NCI-H2081 treated with DMSO at 0.1 percent for 48 hours (cell line): Measurements from ENCODE around the gene XCL1.
A peak's percentile ranks its signal among the peaks of the same experiment; 100 is the strongest.
"Not testable (repeated sequence)": the region's sequence is repeated elsewhere in the genome, so short reads cannot be mapped to it uniquely, and the experiment has no call there.

Experiments used
- DNase-seq: peaks from one replicate; lab custom pipeline; 2025; lab: John Stamatoyannopoulos, UW

The XCL1 gene

GRCh38 chr1:168567568-168567967, 8.8 kb upstream of the XCL1 start:
- no peak for DNase-seq

- DNase-seq, result no peak
Observed at GRCh38 chr1:168568346-168568745, 8.1 kb upstream of the XCL1 start.

GRCh38 chr1:168570652-168571051, 5.8 kb upstream of the XCL1 start:
- no peak for DNase-seq

GRCh38 chr1:168572633-168573032, 3.8 kb upstream of the XCL1 start:
- DNase-seq, result no peak

- DNase-seq, result not testable (repeated sequence)
Observed at GRCh38 chr1:168574234-168574633, 2.2 kb upstream of the XCL1 start.

- not testable (repeated sequence) for DNase-seq
Observed at GRCh38 chr1:168578531-168579185, 2.3 kb downstream of the XCL1 start.

GRCh38 chr1:168580290-168580689, 3.9 kb downstream of the XCL1 start:
- not testable (repeated sequence) for DNase-seq

- not testable (repeated sequence) for DNase-seq
Observed at GRCh38 chr1:168580991-168581390, 4.6 kb downstream of the XCL1 start.

GRCh38 chr1:168581817-168582572, 5.6 kb downstream of the XCL1 start:
- no peak for DNase-seq

- no peak for DNase-seq
Observed at GRCh38 chr1:168582688-168583336, 6.4 kb downstream of the XCL1 start.

- no peak for DNase-seq
Observed at GRCh38 chr1:168583571-168583970, 7.2 kb downstream of the XCL1 start.

GRCh38 chr1:168585191-168585590, 8.8 kb downstream of the XCL1 start:
- no peak for DNase-seq

GRCh38 chr1:168585937-168586336, 9.5 kb downstream of the XCL1 start:
- no peak for DNase-seq

- DNase-seq, result no peak
Observed at GRCh38 chr1:168589167-168589566, 12.8 kb downstream of the XCL1 start.

GRCh38 chr1:168591066-168591465, 14.7 kb downstream of the XCL1 start:
- no peak for DNase-seq

GRCh38 chr1:168591641-168592250, 15.3 kb downstream of the XCL1 start:
- no peak for DNase-seq

GRCh38 chr1:168595403-168595802, 19.0 kb downstream of the XCL1 start:
- DNase-seq, result not testable (repeated sequence)

- DNase-seq, result no peak
Observed at GRCh38 chr1:168598125-168598524, 21.7 kb downstream of the XCL1 start.

- DNase-seq, result no peak
Observed at GRCh38 chr1:168598892-168599291, 22.5 kb downstream of the XCL1 start.

- no peak for DNase-seq
Observed at GRCh38 chr1:168599641-168600040, 23.2 kb downstream of the XCL1 start.

GRCh38 chr1:168601051-168601450, 24.6 kb downstream of the XCL1 start:
- DNase-seq, result no peak

GRCh38 chr1:168603501-168604110, 27.2 kb downstream of the XCL1 start:
- DNase-seq, result peak; percentile 50
